HL-60/S4 treated with retinoic acid at 250 ng/mL for 4 days and 3 days (cell line): ENCODE results near the gene COMMD6.
"Not testable (repeated sequence)": the region's sequence is repeated elsewhere in the genome, so short reads cannot be mapped to it uniquely, and the experiment has no call there.

Experiments
- in situ Hi-C: fragments of 300-500 bp; cut with MboI; formaldehyde crosslinking; loops from 2 replicates; pipeline ENCODE4 v1.7.0; 2022; ENCODE audit warnings: low sequenced_read_pairs

Gene COMMD6

DNA sequence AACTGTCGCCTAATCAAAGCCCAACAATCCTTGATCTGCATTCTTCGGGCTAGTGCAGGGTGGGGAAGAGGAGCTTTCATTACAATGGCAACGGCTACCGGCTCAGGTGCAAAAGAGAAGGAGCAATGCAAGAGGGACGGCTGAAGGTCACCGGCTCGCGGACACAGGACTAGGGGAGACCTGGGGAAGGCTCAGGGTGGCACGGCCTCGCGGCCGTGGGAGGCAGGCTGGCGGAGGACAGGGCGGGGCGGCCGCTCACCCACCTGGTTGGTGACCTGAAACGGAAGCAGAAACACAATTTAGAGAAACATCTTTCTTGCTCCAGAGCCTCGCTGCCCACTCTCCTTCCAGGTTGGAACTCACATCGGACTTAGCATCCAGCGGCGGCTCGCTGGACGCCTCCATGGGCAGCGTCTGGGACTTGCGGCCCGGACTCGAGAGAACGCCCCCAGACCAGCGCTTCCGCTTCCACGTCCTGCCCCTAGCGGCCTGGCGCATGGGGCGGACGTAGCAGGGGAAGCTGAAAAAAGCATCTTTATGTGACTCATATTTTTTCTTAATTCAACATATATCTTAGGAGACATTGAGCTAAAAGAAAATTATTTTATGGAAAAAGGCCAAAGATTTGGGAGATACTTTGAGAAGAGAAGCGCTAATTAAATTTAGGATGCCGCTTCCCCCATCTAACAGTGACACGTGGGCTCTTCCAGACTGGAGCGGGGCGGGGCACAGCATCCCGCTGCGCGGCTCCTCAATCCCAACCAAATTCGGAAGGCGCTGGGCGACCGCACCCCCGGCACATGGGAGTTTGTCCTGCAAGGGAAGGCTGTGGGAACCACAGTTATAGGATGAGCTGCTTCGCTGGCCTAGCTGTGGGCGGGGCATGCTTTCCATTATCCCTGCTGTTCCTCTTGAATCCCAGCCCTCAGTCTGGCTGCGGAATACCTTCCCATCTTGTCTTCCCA lies at the start of gene COMMD6:
Gene COMMD6 (minus strand): TSS at position 441 of the 965 bp plus-strand sequence. CDS start 36 bp downstream, at position 405.
- in situ Hi-C loops = no loop called here

DNA sequence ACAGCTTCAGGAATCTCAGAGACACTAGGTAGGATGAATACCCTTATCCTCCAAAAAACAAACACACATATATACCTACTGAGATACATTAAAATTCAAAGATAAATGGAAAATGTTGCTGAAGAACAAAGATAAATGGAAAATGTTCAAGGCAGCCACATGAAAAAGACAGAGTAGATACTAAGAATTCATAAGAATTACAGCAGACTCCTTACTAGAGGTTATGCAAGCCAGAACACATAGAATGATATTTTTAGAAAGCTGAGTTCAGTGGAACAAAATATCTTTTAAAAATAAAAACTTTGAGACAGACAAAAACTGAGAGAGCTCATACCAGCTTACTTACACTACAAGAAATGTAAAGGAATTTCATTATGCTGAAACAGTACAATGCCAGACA lies 47.5 kb upstream of the COMMD6 start:
- in situ Hi-C loops = no loop called here

- in situ Hi-C loops = no loop called here
Measured at GRCh38 chr13:75583091-75583490, 45.5 kb upstream of the COMMD6 start.

GRCh38 chr13:75581874-75582640 lies 44.4 kb upstream of the COMMD6 start:
- in situ Hi-C loops = no loop called here

GRCh38 chr13:75579529-75579928 lies 41.9 kb upstream of the COMMD6 start:
- in situ Hi-C loops = no loop called here

GRCh38 chr13:75569576-75569975 lies 31.9 kb upstream of the COMMD6 start:
- in situ Hi-C loops = no loop called here

GRCh38 chr13:75566658-75567057 lies 29.0 kb upstream of the COMMD6 start:
- in situ Hi-C loops = no loop called here

GRCh38 chr13:75558145-75558840 lies 20.7 kb upstream of the COMMD6 start:
- in situ Hi-C loops = no loop called here

DNA sequence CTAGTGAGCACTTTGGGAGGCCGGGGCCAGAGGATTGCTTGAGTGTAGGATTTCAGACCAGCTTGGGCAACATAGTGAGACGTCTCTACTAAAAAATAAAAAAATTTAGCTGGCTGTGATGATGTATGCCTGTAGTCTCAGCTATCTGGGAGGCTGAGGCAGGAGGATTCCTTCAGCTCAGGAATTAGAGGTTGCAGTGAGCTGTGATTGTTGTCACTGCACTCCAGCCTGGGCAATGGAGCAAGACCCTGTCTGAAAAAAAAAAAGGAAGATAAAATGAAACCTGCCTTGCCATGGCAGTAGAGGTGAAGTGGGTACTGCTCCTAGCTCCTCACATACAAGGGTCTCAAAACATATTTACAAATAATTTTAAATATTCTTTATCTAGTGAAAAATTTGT lies 19.3 kb upstream of the COMMD6 start:
- in situ Hi-C loops = no loop called here

GRCh38 chr13:75555836-75556235 lies 18.2 kb upstream of the COMMD6 start:
- in situ Hi-C loops = no loop called here

- in situ Hi-C loops = no loop called here
Measured at GRCh38 chr13:75554981-75555380, 17.3 kb upstream of the COMMD6 start.

DNA sequence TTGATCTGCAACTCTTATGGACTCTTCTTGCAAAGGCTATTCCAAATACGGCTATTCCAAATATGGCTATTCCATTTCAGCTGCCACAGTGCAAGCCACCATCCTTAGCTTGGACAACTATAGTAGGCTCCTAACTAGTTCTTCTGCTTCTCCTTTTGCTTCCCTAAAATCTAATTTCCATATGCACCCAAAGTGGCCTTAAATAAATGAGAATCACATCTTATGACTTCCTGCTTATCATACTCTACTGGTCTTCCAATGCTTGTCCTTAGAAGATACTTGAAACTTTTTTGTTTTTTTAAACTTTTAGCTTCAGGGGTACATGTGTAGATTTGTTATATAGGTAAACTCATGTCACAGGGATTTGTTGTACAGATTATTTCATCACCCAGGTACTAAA lies 16.8 kb upstream of the COMMD6 start:
- in situ Hi-C loops = no loop called here

DNA sequence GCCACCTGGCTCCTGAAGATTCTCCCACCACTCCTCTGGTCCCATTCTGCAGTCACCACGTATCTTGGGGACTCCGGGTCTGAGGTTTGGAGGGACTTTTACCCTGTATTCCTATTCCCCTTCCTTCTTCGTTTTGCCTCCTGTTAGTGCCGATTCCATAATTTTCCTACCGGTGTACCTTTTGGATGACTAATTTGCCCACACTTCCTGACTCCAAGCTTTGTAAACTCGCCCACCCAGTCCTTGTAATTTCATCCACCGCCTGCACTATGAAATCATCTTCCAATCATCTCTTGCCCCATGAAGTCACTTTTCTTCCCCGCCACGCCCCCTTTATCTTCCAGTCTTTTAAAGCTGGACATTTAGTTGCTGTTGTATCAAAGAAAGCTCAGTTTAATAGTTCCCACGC lies 12.5 kb upstream of the COMMD6 start:
- in situ Hi-C loops = no loop called here

- in situ Hi-C loops = no loop called here
Measured at GRCh38 chr13:75549262-75550158, 11.9 kb upstream of the COMMD6 start, which contains the start of gene UCHL3. Gene UCHL3, plus strand, starts transcription at chr13:75549791. Its CDS starts 30 bp downstream, at chr13:75549821.

GRCh38 chr13:75547917-75548316 lies 10.3 kb upstream of the COMMD6 start:
- in situ Hi-C loops = no loop called here

- in situ Hi-C loops = not testable (repeated sequence)
Measured at GRCh38 chr13:75545386-75545785, 7.7 kb upstream of the COMMD6 start.

DNA sequence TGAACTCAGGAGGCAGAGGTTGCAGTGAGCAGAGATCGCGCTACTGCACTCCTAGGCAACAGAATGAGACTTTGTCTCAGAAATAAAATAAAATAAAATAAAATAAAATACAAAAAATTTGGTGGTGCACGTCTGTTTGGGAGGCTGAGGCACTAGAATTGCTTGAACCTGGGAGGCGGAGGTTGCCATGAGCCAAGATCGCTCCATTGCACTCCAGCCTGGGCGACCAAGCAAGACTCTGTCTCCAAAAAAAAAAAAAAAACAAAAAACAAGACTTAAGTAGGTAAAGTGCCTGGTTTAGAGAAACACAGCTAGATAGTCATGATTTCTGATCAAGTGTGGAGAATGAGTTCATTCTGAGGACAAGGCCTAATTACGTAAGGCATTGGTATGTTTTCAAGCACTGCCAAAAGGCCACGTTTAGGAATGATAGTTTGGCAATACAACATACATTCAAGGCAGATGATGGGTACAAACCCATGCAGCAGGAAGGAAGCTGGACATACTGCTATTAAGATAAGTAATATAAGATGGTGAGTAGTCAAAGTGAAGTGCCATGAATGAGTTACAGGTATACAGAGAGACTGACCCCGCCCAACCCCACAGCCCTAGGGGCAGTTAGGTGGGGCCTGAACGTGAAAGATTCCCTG lies 7.2 kb upstream of the COMMD6 start:
- in situ Hi-C loops = no loop called here

DNA sequence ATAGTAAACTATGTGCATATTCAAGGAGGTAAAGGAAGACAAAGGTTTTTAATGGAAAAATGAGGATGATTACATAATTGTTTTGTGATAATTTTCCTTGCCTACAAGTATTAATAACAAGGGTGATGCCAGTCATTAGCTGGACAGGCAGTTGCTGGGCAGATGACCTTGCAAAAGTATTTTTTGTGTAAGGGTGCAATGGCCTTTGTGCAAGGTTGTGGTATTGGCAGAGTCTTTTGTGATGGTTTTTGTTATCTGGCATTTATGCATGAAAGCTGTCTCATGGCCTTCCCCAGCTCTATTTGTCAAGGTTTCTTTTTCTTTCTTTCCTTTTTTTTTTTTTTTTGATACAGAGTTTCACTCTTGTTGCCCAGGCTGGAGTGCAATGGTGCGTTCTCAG lies 4.3 kb upstream of the COMMD6 start:
- in situ Hi-C loops = no loop called here

DNA sequence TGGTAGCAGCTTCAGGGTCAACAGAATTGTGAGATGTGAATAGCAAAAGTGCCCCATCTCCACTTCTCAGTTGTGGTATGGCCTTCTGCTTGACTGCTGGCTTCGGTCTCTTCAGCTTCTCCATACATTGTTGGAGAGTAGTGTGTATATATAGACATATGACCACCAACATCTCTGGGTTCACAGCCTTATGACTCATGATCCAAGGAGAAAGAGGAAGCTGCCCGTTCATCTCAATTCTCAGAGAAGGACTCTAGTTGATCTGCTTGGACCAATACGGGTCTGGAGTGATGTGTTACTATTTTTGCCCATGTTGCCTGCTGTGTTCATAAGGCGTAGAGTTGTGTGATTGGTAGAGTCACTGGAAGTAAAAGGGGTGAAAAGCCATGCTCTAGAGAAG lies 3.6 kb upstream of the COMMD6 start:
- in situ Hi-C loops = no loop called here

GRCh38 chr13:75533861-75534260 lies 3.8 kb downstream of the COMMD6 start:
- in situ Hi-C loops = no loop called here
